Measurements from ENCODE around the gene DNAH17. TPM values are rescaled to one million over a fixed set of nuclear protein-coding genes. Genes with fewer than 3 reads are reported as not detected.
A peak's percentile ranks its signal among the peaks of the same experiment; 100 is the strongest.

Gene DNAH17
- polyA plus RNA-seq, 1 of the 3 experiments (the other 2 are of a cell fraction), result not detected

- TF ChIP-seq GABPA (IDR thresholded peaks at IDR 0.05; ENCODE audit: low read depth) (no peak), EZH2phosphoT487 (IDR thresholded peaks at IDR 0.05; ENCODE audit: borderline replicate concordance, low read depth) (no peak), FOXM1 (IDR thresholded peaks at IDR 0.05; ENCODE audit: low read depth) (no peak), MEF2A (IDR thresholded peaks at IDR 0.05; ENCODE audit: borderline replicate concordance, low read depth) (no peak), TCF12 (IDR thresholded peaks at IDR 0.05) (peak; percentile 79), RAD21 (IDR thresholded peaks at IDR 0.05; ENCODE audit: low read length) (no peak), JUND (IDR thresholded peaks at IDR 0.05) (peak; percentile 79), NFIC (IDR thresholded peaks at IDR 0.05; ENCODE audit: borderline replicate concordance) (peak; percentile 68; the same call in 1 of the 2 replicates), TEAD4 (IDR thresholded peaks at IDR 0.05; ENCODE audit: borderline replicate concordance, insufficient read depth) (peak; percentile 68; the same call in 1 of the 2 replicates), USF2 (IDR thresholded peaks at IDR 0.05; ENCODE audit: borderline replicate concordance, low read depth, low read length) (no peak), REST (IDR thresholded peaks at IDR 0.05; ENCODE audit: low read depth, low read length) (no peak; the same call in 1 of the 2 replicates), TAF1 (IDR thresholded peaks at IDR 0.05; ENCODE audit: borderline replicate concordance, low read depth, low read length) (0 out of 2 replicates have a peak, but pooled peaks have one; percentile 26), POLR2AphosphoS5 (IDR thresholded peaks at IDR 0.05; ENCODE audit: low read depth, low read length) (no peak), EP300 (IDR thresholded peaks at IDR 0.05; ENCODE audit: borderline replicate concordance in 1 of 2, low read depth in 1 of 2, low read length in 1 of 2) (peak in 1 of 2 experiments; percentile 73; a peak in 1 of 4 replicates), FOXJ3 (CRISPR knock-in tag; IDR thresholded peaks at IDR 0.05) (no peak), ZBTB33 (IDR thresholded peaks at IDR 0.05; ENCODE audit: borderline replicate concordance, low read depth) (no peak), RCOR1 (IDR thresholded peaks at IDR 0.05; ENCODE audit: low read length) (no peak)
Observed at GRCh38 chr17:78375401-78376151, 201.6 kb downstream of the DNAH17 start (continued).

All from SK-N-SH (cell line).